Measurements from ENCODE around the gene POLD3.

POLD3 gene

DNA sequence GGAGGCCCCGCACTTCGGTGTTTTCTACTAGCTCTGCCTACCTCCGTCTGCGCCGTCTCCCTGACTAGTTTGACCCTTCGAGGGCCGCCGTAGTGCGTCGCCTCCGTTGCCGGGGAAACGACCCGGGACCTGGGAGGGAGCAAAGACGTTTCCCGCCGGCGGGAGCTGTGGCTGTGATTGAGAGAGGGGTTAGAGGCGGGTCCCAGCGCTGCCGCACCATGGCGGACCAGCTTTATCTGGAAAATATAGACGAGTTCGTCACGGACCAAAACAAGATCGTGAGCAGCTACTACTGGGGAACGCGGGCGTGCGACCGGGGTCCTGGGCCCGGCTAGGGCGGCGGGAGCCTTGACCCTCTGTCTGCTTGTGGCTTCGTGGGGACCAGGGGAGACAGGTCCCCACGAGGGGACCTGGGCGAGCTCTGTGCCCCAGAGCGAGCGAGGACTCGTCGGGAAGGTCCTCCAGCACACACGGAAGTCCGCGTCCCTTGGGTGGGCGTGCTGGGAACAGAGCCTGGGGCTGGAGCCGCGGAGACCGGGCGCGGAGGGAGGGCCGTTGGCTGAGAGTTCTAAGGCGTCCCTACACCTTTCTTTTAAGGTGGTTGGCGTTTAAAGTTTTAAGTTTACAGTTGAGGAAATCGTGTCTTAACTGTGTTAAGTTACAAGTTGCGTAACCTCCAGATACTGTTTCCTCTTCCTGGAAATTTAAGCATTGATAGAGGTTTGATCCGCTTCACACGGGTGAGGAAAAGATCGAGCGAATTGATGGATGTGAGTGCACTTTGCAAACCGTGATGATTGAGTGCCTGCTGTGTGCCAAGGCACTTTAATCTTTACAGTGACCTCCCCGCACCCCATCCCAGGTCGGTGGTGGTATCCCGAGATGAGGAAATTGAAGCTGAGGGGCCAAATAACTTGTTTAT is at the start of gene POLD3:
POLD3 (plus strand) TSS at position 142 of the 922 bp plus-strand sequence; CDS start at position 219, 77 bp downstream.
- peak; percentile 100 for DNase-seq

GRCh38 chr11:74543991-74544390 is 48.4 kb upstream of the POLD3 start:
- DNase-seq: no peak

DNA sequence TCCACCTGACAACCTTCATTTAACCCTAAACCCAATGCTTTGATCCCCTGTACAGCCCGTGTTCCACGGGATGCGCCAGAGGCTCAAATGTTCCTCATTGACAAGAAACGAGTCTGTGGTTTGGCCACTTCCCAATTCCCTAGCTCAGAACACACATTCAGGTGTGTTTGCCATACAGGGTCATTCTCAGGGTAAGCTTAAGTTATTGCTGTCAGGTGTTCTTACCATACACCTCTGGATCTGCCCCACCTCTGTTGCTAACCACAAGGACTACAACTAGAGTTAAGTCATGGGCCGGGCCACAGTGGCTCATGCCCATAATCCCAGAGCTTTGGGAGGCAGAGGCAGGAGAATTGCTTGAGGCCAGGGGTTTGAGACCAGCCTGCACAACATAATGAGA is 45.6 kb upstream of the POLD3 start:
- no peak for DNase-seq

GRCh38 chr11:74550991-74551753 is 41.2 kb upstream of the POLD3 start:
- no peak for DNase-seq

DNA sequence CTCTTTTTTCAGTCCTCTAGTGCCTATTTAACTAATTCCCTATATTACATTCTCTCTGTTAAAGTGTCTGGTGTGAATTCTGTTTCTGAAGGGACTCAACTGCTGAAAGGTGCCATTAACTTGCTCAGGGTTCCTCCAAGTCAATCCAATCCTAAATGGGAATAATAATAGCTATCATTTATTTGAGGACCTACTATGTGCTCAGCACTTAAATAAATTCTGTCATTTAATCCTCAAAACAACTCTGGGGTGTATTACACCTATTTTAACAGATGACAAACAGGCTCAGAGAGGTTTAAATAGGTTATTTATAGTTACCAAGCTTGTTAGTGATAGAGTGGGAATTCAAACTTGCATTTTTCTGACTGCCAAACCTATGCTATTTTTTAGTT is 40.6 kb upstream of the POLD3 start:
- no peak for DNase-seq

DNA sequence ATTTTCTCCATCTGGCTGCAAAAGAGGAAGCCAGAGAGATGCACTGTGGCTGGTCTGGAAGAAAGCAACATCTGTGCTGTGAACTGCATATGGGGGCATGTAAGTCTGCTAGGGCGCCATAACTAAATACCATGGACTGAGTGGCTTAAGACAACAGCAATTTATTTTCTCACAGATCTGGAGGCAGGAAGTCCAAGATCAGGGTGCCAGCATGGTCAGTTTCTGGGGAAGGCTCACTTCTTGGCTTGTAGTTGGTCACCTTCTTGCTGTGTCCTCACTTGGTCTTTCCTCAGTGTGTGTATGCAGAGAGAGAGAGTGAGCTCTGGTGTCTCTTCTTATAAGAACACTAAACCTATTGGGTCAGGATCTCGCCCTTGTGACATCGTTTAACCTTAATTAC is 34.9 kb upstream of the POLD3 start:
- DNase-seq: no peak

- no peak for DNase-seq
These were observed 33.1 kb upstream of the POLD3 start for GRCh38 chr11:74559110-74559933.

- DNase-seq: no peak
These were observed 32.5 kb upstream of the POLD3 start for GRCh38 chr11:74559934-74560309.

DNA sequence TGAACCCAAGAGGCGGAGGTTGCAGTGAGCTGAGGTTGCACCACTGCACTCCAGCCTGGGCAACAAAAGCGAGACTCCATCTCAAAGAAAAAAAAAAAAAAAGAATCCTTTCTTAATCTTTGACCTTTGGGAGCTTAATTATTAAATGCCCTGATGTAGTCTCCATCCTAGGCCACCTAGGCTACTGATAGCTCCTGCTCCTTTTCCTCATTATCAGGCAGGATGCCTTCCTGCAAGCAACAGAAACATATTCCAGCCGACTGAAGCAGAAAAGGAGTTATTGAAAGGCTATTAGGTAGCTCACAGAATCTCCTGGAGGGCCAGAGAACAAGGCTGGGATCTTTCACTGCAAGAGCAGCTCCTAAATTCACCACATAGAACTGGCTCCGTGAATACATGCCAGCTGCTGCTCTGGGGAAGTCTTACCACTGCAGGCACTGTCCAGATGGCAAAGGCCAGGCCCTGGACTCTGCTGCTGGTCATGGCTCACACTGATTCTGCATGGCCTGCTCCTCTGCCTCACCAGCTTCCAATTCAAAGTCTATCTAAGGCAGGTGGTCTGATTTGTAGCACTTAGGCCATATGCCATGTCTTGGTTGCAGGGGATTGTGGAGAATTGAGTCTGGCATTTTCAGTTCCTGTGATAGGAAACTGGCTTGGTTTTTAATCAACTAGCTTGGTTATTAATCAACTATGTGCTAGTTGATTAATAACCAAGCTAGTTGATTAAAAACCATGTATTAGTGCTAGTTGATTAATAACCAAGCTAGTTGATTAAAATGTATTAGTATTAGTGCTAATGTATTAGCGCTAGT is 26.0 kb upstream of the POLD3 start:
- no peak for DNase-seq

GRCh38 chr11:74568028-74568427 is 24.4 kb upstream of the POLD3 start:
- DNase-seq: no peak

DNA sequence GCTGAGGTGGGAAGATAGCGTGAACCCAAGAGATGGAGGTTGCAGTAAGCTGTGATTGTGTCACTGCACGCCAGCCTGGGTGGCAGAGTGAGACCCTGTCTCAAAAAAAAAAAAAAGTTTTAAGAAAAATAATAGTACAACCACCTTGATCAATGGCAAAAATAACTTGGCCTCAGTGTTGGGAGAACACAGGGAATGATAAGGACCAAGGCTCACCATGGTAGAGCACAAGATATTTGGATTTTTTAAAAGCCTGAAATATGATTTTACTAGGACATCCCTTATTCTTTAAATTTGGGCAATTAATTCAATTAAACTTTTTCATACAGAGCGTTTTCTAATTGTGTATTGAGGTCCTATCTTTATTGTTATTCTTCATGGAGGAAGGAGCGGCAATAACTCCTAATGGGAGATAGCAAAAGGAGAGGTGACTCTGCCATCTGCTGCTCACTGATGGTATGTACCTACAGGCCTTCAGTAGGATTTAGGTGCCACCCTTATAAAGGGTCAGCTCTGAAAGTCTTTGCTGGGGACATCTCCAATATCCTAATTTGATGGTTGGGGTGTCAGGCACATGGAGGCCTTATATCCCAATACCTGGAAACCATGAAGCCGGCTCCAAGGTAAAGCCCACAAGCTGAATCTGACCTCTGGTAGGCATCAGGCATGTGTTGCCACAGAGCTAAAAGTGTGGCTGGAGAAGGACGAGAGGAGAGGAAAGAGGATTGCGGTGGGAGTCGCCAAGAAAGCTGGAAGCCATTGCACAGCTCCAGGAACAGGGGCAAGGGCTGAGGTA is 21.9 kb upstream of the POLD3 start:
- DNase-seq: peak; percentile 95

DNA sequence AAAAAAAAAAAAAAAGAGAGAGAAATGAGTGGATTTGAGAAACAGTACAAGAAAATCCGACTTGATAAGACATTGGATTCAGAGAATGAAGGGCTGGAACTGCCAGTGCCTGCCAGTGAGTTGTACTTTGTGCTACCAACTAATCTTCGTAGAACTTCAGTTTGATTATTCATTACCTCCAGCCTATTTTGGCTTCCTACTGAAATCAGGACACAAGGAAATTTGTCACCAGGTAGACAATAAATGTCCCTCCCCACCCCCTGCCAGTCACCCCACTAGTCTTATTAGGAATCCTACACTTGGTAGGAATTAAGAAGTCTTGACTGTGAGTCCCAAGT is 21.4 kb upstream of the POLD3 start:
- no peak for DNase-seq

GRCh38 chr11:74572349-74572748 is 20.0 kb upstream of the POLD3 start:
- DNase-seq: no peak

DNA sequence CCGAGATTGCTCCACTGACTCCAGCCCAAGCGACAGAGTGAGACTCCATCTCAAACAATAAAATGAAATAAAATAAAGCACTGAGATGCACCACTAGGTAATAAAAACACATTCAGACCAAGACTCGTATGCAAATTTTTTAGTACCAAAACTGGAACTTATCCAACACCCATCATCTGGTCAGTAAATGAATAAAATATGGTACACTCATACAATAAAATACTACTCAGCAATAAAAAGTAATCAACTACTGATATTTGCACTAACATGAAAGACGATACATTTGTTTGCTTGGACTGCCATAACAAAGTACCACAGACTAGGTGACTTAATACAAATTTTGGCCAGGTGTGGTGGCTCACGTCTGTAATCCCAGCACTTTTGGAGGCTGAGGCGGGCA is 17.8 kb upstream of the POLD3 start:
- no peak for DNase-seq

- no peak for DNase-seq
These were observed 16.4 kb upstream of the POLD3 start for GRCh38 chr11:74575999-74576398.

- no peak for DNase-seq
These were observed 15.2 kb upstream of the POLD3 start for GRCh38 chr11:74577181-74577580.

- DNase-seq: no peak
These were observed 14.6 kb upstream of the POLD3 start for GRCh38 chr11:74577624-74578396.

- no peak for DNase-seq
These were observed 12.7 kb upstream of the POLD3 start for GRCh38 chr11:74579577-74580270.

DNA sequence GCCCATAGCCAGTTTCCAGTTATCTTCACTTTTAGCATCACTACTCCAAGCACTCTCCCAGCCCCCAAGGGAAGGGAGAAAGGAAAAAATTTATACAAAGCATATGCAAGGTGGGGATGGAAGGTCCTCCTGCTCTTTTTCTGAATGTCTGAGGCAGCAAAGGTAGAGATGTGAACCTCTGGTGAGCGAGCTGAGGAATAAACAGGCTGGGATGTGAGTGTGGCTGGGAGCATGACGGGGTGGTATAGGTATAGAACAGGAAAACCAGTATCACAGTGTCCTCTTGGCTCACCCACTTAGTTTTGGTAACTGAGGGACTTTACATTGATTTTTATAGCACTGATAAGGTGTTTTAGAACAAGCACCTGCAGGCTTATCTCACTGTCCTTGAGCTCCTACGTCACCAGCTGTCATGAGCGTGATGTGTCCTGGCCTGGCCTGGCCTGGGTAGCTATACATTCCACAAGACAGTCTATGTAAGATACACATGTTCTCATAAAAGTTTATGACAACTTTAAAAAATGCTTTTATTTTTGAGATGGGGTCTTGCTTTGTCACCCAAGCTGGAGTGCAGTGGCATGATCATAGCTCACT is 10.3 kb upstream of the POLD3 start:
- DNase-seq: no peak
